ENCODE data around the gene CCDC117.
A peak's percentile ranks its signal among the peaks of the same experiment; 100 is the strongest.

CCDC117 gene

DNA sequence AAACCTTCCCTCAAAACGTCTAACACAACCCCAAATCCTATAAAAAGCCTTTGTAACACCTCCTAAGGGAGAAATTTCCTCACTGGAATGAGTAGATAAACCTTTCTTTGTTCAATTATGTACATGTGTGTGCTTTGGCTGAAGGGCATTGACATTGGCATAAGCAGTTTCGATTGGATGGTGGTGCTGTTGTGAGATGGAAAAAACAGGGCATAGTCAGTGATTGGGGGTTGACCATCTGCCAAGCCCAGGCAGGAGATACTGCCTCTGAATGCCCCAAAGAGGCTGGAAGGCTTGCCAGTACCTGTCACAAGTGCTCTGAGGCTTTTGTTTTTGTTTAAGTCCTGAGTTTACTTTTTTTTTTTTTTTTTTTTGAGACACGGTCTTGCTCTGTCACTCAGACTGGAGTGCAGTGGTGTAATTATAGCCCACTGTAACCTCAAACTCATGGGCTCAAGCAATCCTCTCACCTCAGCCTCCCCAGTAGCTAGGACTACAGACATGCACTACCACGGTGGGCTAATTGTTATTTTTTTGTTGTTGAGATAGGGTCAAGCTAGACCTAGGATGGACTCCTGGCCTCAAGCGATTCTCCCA, 1.2 kb upstream of the CCDC117 start:
- DNase-seq, result no peak

GRCh38 chr22:28773461-28773867, 969 bp downstream of the CCDC117 start:
- DNase-seq, result no peak

DNA sequence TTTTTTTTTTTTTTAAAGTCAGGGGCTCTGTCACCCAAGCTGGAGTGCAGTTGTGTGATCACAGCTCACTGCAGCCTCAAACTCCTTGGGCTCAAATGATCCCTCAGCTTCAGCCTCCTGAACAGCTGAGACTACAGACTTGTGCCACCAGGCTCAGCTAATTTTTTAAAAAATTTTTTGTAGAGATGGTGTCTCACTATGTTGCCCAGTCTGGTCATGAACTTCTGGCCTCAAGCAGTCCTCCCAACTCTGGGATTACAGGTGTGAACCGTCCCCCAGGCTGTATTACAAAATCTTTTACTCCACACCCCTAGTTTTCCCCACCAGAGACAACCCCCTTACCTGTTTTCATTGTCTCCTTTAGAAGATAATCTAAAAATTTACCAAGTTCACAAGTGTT, 1.9 kb downstream of the CCDC117 start:
- DNase-seq, result no peak

DNA sequence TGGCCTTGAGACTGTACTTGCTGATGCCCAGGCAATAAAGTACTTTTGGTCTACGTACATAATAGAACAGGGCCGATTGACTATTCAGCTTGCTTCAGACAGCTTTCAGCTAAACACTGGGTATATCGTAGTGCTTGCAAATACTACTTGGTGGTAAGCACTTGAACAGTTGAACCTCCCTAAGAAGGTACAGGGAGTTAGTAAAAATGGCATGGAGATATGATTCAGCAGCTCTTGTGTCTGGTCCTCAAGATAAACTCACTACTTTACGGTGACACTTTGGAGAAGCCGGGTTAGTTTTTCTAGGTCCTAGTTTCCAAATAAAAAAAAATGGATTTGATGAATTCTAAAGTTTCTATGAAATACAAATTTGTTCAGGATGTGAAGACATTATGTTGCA, 7.3 kb downstream of the CCDC117 start:
- no peak for DNase-seq

DNA sequence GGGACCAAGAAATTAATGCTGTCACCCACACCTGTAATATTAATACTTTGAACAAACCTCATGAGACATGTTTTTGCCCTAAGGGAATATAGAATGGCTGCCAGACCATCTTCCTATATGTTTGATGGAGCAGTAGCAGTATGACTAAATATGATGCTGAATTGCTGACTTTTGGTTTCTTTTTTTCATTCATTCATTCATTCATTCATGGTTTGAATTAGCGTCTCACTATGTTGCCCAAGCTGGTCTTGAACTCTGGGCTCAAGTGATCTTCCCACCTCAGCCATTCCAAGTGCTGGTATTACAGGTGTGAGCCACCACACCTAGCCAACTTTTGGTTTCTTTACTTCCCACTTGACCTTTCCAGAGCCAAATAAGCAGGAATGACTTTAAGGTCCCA, 7.8 kb downstream of the CCDC117 start:
- no peak for DNase-seq

DNA sequence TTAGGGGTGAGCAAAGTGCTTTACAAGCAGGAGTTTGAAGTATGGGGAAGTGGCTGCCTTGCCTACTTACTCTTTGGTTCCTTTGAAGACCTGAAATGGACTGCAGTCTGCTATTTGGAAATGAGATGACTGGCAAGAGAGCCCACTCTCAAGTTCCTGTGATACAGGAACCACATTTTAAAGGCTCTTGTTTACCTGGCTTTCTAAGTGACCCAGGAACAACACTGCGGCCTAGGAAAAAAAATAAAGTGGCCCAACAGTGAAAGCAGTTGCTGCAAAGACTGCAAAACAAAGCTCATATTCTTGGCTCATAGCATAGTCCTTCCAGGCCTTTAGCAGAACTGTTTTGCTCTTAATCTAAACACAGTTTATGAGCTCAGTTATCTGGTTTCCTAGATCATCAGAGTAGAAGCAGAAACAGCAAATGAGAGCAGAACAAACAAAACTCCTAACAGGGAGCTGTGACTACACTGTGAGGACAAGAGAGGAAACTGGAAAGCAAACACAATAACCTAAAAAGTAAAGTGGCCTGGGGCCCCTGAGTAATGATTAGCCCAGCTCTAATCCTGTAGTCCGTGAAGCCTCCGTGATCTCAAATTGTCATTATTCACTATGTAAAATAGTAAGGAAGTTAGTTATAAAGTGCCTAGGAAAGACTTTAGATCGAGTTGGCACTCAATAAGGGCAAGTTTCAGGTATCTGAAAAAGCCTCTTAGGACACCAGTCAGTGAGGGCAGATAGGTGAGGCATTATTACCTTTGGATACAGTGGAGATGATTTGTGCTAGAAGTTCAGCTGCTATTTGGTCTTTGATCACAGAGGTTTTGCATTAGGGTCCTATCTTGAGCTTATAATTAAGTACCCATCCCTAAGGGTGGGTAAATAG, 11.5 kb downstream of the CCDC117 start:
- DNase-seq, result no peak

DNA sequence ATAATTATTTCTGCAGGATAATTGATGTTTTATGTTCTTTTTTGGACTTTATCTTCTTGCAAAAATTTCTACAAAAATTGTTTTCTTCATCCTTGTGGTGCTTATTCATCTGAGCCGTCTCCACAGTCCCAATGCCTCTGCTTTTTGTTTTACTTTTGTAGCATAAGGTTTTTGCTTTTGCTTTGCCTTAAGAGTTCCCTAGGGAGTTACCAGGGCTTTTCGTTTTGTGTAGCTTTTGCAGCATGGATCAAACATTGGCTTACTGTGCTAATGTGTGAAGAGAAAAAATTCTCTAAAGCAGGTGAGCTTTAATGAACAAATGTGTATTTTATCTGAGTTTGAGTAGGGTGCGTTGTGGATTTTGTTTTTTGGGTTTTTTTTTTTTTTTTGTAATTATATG, 16.1 kb downstream of the CCDC117 start:
- DNase-seq, result no peak

DNA sequence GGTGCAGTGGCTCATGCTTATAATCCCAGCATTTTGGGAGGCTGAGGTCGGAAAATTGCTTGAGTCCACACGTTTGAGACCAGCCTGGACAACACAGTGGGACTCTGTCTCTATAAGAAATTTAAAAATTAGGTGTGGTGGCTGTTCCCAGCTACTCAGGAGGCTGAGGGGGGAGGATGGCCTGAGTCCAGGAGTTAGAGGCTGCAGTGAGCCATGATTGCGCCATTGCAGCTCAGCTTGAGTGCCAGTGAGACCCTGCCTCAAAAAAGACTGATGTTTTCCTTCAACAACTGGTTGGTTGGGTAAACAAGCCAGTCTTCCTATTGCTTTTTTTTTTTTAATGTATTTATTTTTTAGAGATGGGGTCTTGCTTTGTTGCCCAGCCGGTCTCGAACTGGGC, 18.6 kb downstream of the CCDC117 start:
- DNase-seq, result no peak

DNA sequence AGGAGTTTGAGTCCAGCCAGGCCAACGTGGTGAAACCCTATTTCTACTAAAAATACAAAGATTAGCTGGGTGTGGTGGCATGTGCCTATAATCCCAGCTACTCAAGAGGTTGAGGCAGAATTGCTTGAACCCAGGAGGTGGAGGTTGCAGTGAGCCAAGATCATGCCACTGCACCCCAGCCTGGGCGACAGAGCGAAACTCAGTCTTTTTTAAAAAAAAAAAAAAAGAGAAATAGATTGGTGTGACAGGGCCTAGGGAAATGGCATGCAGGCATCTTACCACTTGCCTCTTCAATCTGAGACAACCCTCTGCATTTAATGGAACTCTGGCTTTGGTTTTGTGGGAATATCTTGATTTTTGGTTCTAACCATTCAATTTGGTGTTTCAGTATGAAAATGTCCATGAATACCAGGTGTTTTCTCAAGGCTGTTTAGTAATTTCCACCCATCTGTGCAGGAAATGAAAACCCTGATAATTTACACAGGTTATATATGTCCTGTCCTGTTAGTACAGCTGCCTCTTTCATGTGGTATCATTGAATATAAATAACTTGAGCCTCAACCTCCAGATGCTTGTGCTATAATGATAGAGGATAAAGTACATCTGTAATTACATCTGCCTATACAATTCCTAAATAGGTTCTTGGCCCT, 19.5 kb downstream of the CCDC117 start:
- DNase-seq, result no peak

DNA sequence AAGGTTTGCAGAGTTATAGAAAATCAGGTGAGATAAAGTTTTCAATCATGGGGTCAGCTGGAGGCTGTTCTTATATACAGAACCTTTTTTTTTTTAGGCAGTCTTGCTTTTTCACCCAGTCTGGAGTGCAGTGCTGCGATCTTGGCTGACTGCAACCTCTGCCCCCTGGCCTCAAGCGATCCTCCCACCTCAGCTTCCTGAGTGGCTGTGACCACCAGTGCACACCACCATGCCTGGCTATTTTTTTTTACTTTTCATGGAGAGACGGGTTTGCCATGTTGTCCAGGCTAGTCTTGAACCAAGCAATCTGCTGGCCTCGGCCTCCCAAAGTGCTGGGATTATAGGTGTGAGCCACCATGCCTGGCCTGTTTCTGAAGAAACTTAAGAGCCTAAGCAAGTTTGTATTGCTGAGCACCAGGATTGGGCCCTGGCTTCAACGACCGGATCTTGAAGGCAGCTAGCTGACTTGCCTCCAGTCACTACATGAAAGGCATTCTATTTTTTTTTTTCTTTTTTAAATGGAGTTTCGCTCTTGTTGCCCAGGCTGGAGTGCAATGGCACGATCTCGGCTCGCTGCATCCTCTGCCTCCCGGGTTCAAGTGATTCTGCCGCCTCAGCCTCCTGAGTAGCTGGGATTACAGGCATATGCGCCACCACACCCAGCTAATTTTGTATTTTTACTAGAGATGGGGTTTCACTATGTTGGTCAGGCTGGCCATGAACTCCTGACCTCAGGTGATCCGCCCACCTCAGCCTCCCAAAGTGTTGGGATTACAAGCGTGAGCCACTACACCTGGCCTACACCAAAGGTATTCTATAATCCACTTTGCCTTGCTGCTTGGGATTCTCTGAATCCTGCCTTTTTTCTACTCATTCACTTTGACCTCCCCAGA, 20.2 kb downstream of the CCDC117 start:
- no peak for DNase-seq

GRCh38 chr22:28793976-28794584, 21.6 kb downstream of the CCDC117 start:
- DNase-seq, result no peak

DNA sequence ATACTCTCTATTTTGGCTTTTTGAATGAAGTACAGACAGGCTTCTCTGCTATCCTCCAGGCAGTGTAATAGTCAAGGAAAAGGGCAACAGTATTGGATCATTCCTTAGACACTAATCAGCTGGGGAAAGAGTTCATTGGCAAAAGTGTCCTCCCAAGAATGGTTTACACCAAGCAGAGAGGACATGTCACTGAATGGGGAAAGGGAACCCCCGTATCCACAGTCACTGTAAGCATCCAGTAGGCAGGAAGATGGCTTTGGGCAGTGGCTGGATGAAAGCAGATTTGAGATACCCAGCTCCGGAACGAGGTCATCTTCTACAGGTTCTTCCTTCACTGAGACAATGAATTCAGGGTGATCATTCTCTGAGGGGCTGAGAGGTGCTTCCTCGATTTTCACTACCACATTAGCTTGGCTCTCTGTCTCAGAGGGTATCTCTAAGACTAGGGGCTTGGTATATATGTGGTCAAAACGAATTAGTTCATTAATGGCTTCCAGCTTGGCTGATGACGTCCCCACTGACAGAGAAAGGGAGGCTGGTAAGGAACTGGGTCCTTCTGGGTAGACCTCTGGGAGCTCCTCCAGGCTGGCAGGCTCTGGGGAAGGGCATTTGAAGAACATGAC, 22.7 kb downstream of the CCDC117 start:
- no peak for DNase-seq

DNA sequence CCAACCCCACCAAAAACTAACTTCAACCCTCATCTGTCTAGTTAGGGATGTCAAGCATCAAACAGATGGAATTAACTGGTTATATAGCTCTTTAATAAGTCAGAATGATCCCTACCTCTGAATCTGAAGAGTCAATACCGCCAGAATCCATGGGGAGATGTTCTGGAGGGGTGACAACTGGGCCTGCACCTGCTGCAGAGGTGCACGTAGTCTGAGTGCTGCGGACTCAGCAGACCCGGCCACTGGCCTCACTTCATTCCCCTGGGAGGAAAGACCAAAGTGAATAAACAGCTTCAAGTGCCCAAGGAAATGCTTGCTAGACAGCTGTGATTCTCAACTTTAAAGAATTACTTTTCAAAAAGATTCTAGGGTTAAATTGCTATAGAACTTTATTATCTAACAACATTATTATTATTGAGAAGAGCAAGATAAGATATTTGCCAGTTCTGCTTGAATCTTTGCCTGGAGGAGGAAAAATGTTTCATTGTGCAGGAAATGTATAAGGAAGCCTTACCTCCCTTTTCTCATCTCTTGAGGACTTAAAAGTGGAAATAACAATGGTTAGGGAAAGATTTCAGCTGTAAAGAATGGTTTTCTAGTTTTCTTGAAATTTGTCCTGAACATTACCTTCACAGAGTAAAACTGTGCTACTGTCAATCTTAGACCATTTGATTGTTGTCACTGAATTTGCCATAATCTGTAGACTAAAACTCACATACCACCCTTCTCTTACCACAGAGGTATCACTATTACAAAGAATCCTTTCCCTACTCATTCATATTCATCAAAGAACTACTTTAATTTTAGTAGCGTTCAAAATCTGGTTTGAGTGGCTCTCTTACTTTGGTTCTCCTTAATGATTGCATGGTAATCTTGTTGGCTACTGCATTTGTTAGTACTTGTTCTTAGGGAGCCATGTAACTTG, 23.7 kb downstream of the CCDC117 start:
- DNase-seq, result no peak

DNA sequence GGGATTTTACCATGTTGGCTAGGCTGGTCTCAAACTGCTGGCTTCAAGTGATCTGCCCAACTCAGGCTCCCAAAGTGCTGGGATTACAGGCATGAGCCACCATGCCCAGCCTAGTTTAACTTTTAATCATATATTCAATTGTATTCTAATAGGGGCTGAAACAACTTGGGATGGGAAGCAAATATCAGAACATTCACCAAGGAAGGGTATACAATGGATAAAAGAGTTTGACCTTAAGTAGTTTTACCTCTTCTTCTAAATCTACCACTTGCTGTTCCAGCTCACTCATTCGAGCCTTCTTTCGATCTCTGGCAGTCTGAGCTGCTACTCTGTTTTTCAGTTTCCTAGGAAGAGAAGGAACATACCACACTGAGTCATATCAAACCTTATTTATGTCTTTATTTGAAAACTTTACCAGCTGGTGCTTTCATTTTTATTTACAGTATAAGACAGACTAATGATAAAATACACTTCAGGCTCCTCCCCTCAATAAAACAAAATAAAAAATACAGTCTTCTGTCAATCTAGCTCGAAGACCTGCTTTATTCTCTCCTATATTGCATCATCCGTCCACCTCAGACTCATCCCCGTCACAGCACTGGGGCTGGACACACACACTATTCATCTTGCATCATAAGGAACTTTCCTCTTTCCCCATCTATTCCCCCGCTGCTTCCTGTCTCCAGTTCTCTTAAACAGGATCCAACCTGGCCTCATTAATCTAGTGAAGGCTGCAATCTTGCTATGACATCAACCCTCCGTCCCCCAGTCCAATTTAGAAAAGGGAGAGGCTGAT, 26.5 kb downstream of the CCDC117 start:
- peak; percentile 73 for DNase-seq

DNA sequence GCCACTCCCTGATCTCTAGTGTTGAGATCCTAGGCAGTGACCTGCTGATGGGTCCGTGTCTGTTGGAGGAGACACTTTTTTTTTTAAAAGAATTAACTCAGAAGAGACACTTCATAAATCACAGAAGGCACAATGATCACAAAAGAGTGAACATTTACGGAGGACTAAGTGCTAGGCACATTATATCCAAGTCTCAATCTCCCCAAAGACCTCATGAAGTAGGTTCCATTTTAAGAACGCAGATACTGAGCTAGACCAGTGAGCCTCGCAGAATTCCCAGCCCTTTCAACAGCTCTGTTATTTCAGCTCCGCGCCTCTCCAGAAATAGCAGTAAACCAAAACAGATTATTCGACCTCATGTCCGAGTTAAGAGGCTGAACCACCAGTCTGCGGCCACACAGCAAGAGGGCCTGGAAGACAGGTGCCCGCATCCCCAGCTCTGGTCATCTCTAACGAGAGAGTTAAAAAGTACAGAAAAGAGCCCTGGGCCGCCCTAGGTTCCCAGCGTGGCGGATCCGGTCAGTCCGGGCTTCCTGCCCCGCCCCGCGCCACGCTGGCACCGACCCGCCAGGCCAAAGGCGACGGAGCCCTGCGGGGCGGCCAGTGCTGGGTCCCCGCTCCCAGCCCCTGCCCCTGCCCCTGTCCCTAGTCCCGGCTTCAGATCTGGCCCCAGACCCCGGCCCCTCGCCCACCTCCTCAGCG, 27.3 kb downstream of the CCDC117 start:
- no peak for DNase-seq

DNA sequence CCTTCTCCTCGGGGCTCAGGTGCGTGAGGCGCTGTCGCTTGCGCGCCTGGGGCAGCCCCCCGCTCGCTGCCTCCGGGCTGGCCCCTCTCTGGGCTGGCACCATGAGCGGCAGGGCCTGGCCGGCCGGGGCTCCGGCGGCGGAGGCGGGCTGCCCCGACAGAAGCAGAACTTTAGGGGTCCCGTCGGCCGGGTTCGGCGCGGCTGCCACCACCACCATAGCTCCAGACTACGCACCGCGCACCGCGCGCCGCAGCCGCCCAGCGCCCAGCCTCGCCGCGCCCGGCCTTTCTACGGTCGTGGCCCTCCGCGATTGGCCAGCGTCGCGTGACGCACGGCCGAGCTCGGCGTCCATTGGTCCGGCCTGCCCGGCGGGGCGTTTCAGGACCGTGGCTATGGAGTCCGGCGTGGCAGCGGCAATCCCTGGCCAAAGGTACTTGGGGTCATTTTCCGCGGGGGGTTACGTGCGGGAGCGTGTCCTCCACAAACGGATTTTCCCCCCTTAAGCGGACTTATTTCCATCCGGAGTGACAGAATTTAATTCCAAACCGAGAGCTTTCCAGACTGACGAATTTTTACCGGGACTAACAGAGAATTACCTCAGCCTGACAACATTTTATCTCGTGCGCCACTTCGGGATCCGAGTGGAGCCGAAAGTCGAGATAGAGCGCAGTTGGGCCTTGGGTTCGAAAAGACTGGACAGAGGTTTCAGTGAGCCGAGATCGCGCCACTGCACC, 28.0 kb downstream of the CCDC117 start, which contains the start of gene XBP1:
XBP1 (minus strand) TSS at position 262 of the 734 bp plus-strand sequence.
- DNase-seq, result peak; percentile 91

- no peak for DNase-seq
Observed at GRCh38 chr22:28801845-28802594, 29.5 kb downstream of the CCDC117 start.

All from CD4-positive, alpha-beta T cell treated with Interferon gamma for 1 hour (primary cell).